HepG2 (cell line): ENCODE measurements around the gene ZNF334. TPM values are rescaled to one million over a fixed set of nuclear protein-coding genes. Genes with fewer than 3 reads are reported as not detected.

ENCODE experiments used
- ARNT2 ChIP-seq: sonication (generic); formaldehyde crosslinking; IDR thresholded peaks from 2 replicates; pipeline ENCODE4 v1.8.0; 2022; ENCODE audit warnings: mild to moderate bottlenecking, low read depth, missing genetic modification reagents, moderate library complexity
- CCAR2 ChIP-seq: fragments of 200-400 bp; formaldehyde crosslinking; optimal IDR thresholded peaks from 2 replicates; pipeline ENCODE3; 2018; ENCODE audit warnings: low read depth, mild to moderate bottlenecking, low read length, moderate library complexity
- CREM ChIP-seq, 2 experiments: sonication (generic) in 1 of 2; formaldehyde crosslinking in 1 of 2; IDR thresholded peaks; 2 replicates each; pipeline versions ENCODE4 v1.4.0 to v1.6.1; 2016 to 2020; ENCODE audit warnings: antibody characterized with exemption in 1 of 2, mild to moderate bottlenecking in 1 of 2, missing genetic modification reagents in 1 of 2
- HHEX ChIP-seq: IDR thresholded peaks from 2 replicates; pipeline ENCODE4 v1.6.1; 2016; ENCODE audit warnings: control low read depth
- HNRNPLL ChIP-seq: fragments of 200-400 bp; formaldehyde crosslinking; IDR thresholded peaks from 2 replicates; pipeline ENCODE4 v1.6.1; 2017; ENCODE audit warnings: mild to moderate bottlenecking, low read depth, low read length; ENCODE audit not compliant: poor library complexity, severe bottlenecking
- NCOA1 ChIP-seq: sonication (generic); formaldehyde crosslinking; IDR thresholded peaks from 2 replicates; pipeline ENCODE4 v1.9.0; 2021; ENCODE audit warnings: missing genetic modification reagents
- NR2C2 ChIP-seq: sonication (generic); formaldehyde crosslinking; IDR thresholded peaks from 2 replicates; pipeline ENCODE4 v1.4.0; 2020; ENCODE audit warnings: missing genetic modification reagents, mild to moderate bottlenecking, moderate library complexity, borderline replicate concordance
- NRL ChIP-seq: sonication (generic); formaldehyde crosslinking; IDR thresholded peaks from 2 replicates; pipeline ENCODE4 v1.5.0; 2020; ENCODE audit warnings: missing genetic modification reagents, mild to moderate bottlenecking, moderate library complexity, borderline replicate concordance
- PITX1 ChIP-seq: sonication (generic); formaldehyde crosslinking; IDR thresholded peaks from 2 replicates; pipeline ENCODE4 v1.5.1; 2020; ENCODE audit warnings: mild to moderate bottlenecking, missing genetic modification reagents
- SALL2 ChIP-seq: sonication (generic); formaldehyde crosslinking; IDR thresholded peaks from 2 replicates; pipeline ENCODE4 v1.8.1; 2023; ENCODE audit warnings: mild to moderate bottlenecking, missing genetic modification reagents, inconsistent platforms
- SRY ChIP-seq: sonication (generic); formaldehyde crosslinking; IDR thresholded peaks from 2 replicates; pipeline ENCODE4 v1.8.0; 2022; ENCODE audit warnings: mild to moderate bottlenecking, missing genetic modification reagents
- TFAP4 ChIP-seq: sonication (generic); IDR thresholded peaks from 2 replicates; pipeline ENCODE4 v1.6.1; 2016; ENCODE audit warnings: low read depth, borderline replicate concordance
- ZBTB49 ChIP-seq: sonication (generic); formaldehyde crosslinking; IDR thresholded peaks from 2 replicates; pipeline ENCODE4 v1.4.0; 2020; ENCODE audit warnings: missing genetic modification reagents, borderline replicate concordance
- ZNF431 ChIP-seq: sonication (generic); formaldehyde crosslinking; IDR thresholded peaks from 2 replicates; pipeline ENCODE4 v1.9.0; 2022; ENCODE audit warnings: missing genetic modification reagents, low read depth, mild to moderate bottlenecking, borderline replicate concordance
- ZNF563 ChIP-seq: sonication (generic); formaldehyde crosslinking; IDR thresholded peaks from 2 replicates; pipeline ENCODE4 v1.8.0; 2022; ENCODE audit warnings: mild to moderate bottlenecking, moderate library complexity, missing genetic modification reagents
- ZNF605 ChIP-seq: sonication (generic); formaldehyde crosslinking; IDR thresholded peaks from 2 replicates; pipeline ENCODE4 v1.8.0; 2022; ENCODE audit warnings: mild to moderate bottlenecking, missing genetic modification reagents
- ZNF687 ChIP-seq: sonication (generic); formaldehyde crosslinking; IDR thresholded peaks from 2 replicates; pipeline ENCODE4 v1.5.1; 2020; ENCODE audit warnings: mild to moderate bottlenecking, missing genetic modification reagents, moderate library complexity
- ZNF720 ChIP-seq: sonication (generic); formaldehyde crosslinking; IDR thresholded peaks from 2 replicates; pipeline ENCODE4 v1.4.0; 2020; ENCODE audit warnings: missing genetic modification reagents
- ZNF775 ChIP-seq: sonication (generic); formaldehyde crosslinking; IDR thresholded peaks from 2 replicates; pipeline ENCODE4 v1.4.0; 2020; ENCODE audit warnings: missing genetic modification reagents, mild to moderate bottlenecking, moderate library complexity, borderline replicate concordance
- ZSCAN21 ChIP-seq: sonication (generic); formaldehyde crosslinking; IDR thresholded peaks from 2 replicates; pipeline ENCODE4 v1.8.0; 2022; ENCODE audit warnings: mild to moderate bottlenecking, missing genetic modification reagents, moderate library complexity, borderline replicate concordance
- ZSCAN31 ChIP-seq: sonication (generic); formaldehyde crosslinking; IDR thresholded peaks from 2 replicates; pipeline ENCODE4 v1.5.0; 2020; ENCODE audit warnings: low read depth, mild to moderate bottlenecking, missing genetic modification reagents
- polyA plus RNA-seq, 8 experiments: library from polyadenylated mRNA; depleted of rRNA in 3 of 8; stranded (reverse) in 7 of 8; unstranded in 1 of 8; fragments of >200 nt; fragmentation: Illumina TruSeq in 4 of 8; extraction: Trizol in 4 of 8; gene quantifications; 2 replicates each; pipeline versions ENCODE4 v1.2.1 to v1.2.3, GENCODE V29; 2011 to 2016; ENCODE audit warnings: low read depth in 4 of 8, missing spikeins in 1 of 8, mixed read lengths in 1 of 8; ENCODE audit not compliant: insufficient read depth in 1 of 8
- total RNA-seq, 5 experiments: library from RNA; depleted of rRNA; stranded (reverse); fragments of >200 nt; fragmentation: Illumina TruSeq; extraction: Trizol; gene quantifications; 2 replicates each; pipeline ENCODE4 v1.2.3, GENCODE V29; 2016; ENCODE audit warnings: low read depth in 1 of 5

ZNF334 gene
- total and polyA plus RNA-seq, 2 of the 13 experiments (the other 11 are each of a cell fraction or from before 2014, with no cell fraction given), result 4.8 to 7.8 TPM

DNA sequence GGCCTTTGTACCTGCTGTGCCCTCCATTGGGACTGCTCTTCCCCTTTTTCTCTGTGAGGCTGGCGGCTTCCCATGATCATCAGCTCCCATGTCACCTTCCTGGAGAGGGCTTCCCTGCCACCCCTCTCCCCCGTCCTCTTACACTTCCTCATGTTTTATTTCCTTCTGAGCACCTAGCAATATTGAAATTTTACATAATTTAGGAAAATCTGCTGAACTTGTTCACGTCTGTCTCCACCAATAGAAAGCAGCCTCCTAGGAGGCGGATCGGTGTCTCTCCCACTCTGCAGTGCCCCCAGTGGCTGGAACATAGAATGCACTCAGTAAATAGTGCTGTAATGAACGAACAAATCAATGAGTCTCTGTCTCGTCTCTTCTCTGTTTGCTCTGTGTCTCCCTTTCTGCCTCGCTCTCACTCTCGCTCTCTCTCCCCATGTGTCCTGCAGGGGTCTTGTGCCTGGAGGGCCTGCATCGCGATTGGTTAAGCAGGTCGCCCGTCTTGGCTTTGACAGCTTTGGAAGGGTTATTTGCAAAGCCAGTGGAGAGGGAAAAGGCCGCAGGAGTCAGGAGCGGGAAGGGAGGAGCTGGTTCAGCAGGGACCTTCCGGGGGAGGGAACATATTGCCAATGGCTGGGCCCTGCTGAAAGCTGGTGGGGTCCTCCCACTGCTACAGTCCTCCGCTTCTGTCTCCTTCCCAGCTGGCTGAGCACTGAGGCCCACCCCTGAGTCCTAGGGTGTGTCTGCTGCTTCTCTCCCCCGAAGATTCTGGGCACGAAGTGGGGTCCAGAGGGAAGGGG is 49.2 kb upstream of the ZNF334 start (continued):
- TF ChIP-seq ZNF687 (peak; percentile 89), ZSCAN31 (CRISPR knock-in tag) (peak; percentile 32; the same call in 1 of the 2 replicates), ZBTB49 (CRISPR knock-in tag) (peak; percentile 11; the same call in 1 of the 2 replicates), PITX1 (CRISPR knock-in tag) (peak; percentile 85; the same call in 1 of the 2 replicates), ZNF563 (CRISPR knock-in tag) (peak; percentile 24; the same call in 1 of the 2 replicates), NRL (0 out of 2 replicates have a peak, but pooled peaks have one; percentile 40), ZNF605 (peak; percentile 67; the same call in 1 of the 2 replicates), CREM (IDR thresholded peaks at IDR 0.05) (peak; percentile 52; the same call in 1 of the 2 replicates), CREM (CRISPR knock-in tag; IDR thresholded peaks at IDR 0.05) (no peak), SRY (CRISPR knock-in tag) (0 out of 2 replicates have a peak, but pooled peaks have one; percentile 70), CCAR2 (peak; percentile 81), ARNT2 (CRISPR knock-in tag) (peak; percentile 69; the same call in 1 of the 2 replicates), ZNF431 (peak; percentile 53; the same call in 1 of the 2 replicates), ZNF775 (CRISPR knock-in tag) (no peak), ZSCAN21 (CRISPR knock-in tag) (0 out of 2 replicates have a peak, but pooled peaks have one; percentile 41), SALL2 (peak; percentile 17; the same call in 1 of the 2 replicates), HHEX (CRISPR knock-in tag) (0 out of 2 replicates have a peak, but pooled peaks have one; percentile 52), ZNF720 (0 out of 2 replicates have a peak, but pooled peaks have one; percentile 33), TFAP4 (peak; percentile 35; the same call in 1 of the 2 replicates), NCOA1 (CRISPR knock-in tag) (0 out of 2 replicates have a peak, but pooled peaks have one; percentile 61), NR2C2 (no peak), HNRNPLL (no peak)
